ENCODE data around the gene IL32. TPM values are rescaled to one million over a fixed set of nuclear protein-coding genes. Genes with fewer than 3 reads are reported as not detected.

IL32 gene
- polyA plus RNA-seq, 2 of the 4 experiments (the other 2 are of a cell fraction), result 8.9 to 20.2 TPM

- no peak; the same call in 1 of the 2 replicates for TF ChIP-seq POLR2AphosphoS2 (conservative IDR thresholded peaks at IDR 0.05; ENCODE audit: low read length)
- 0 out of 4 replicates have a peak, but pooled peaks of 1 of the 2 experiments have one; percentile 1 for TF ChIP-seq CEBPB (IDR thresholded peaks at IDR 0.05)
These were observed 42.1 kb upstream of the IL32 start (continued) for GRCh38 chr16:3023415-3023668.

GRCh38 chr16:3023669-3024478 lies 41.6 kb upstream of the IL32 start, which contains the start of the genes HCFC1R1 and THOC6:
HCFC1R1 (minus strand) TSS chr16:3023942; CDS start chr16:3023941, 1 bp downstream.
THOC6 (plus strand) TSS chr16:3024035; CDS start chr16:3024327, 292 bp downstream.
- ATAC-seq (peak; percentile 17 to 63), DNase-seq (ENCODE audit: low read depth in 1 of 2, low spot score in 1 of 2) (peak; percentile 83 to 99), FAIRE-seq (peak; percentile 89)
- Histone ChIP-seq H3K27ac (peak within 1 kb of the TSS; percentile 98 to 100), H3K9me3 (no peaks in the 10 kb centered on the region), H3K4me3 (peak within 1 kb of the TSS; percentile 93), H3K4me2 (peak within 1 kb of the TSS; percentile 89), H3K4me1 (peaks cover 34% of the 10 kb centered on the region)
- WGBS (ENCODE audit: missing lambda C conversion rate), result under 1% methylated on average over 28 of the region's 69 CpGs
- CTCF ChIA-PET, result interaction anchor here (0.6 to 11.0 kb wide), 11 partner anchors 7 to 126 kb away, joined by 3 to 214 read pairs (median 5); partner anchors contain the start of genes BICDL2 and CLDN9
- POLR2A ChIA-PET, result interaction anchor here (0.6 to 6.2 kb wide), 9 partner anchors 8 to 85 kb away, joined by 3 to 107 read pairs (median 5); partner anchors contain the start of gene MMP25
- TF ChIP-seq CHD4 (IDR thresholded peaks at IDR 0.05; ENCODE audit: borderline replicate concordance) (no peak), NPAS2 (CRISPR knock-in tag; IDR thresholded peaks at IDR 0.05; ENCODE audit: borderline replicate concordance) (no peak), SMC3 (IDR thresholded peaks at IDR 0.05) (no peak), CHD2 (IDR thresholded peaks at IDR 0.05; ENCODE audit: low read length, partially characterized antibody) (peak; percentile 71), HES2 (IDR thresholded peaks at IDR 0.05) (no peak), MAFK (IDR thresholded peaks at IDR 0.05; ENCODE audit: partially characterized antibody) (no peak), NFE2L2 (conservative IDR thresholded peaks at IDR 0.05; ENCODE audit: low read length) (no peak), CBX2 (IDR thresholded peaks at IDR 0.05; ENCODE audit: borderline replicate concordance, low read depth) (no peak), HOXB13 (CRISPR knock-in tag; IDR thresholded peaks at IDR 0.05; ENCODE audit: low read depth) (no peak), HDAC2 (IDR thresholded peaks at IDR 0.05) (no peak), NR3C1 (IDR thresholded peaks at IDR 0.05) (no peak), SREBF2 (IDR thresholded peaks at IDR 0.05) (no peak), PBX3 (IDR thresholded peaks at IDR 0.05) (peak; percentile 58), REST (IDR thresholded peaks at IDR 0.05) (0 out of 2 replicates have a peak, but pooled peaks have one; percentile 28), ATOH8 (CRISPR knock-in tag; IDR thresholded peaks at IDR 0.05; ENCODE audit: low read depth) (peak; percentile 28; the same call in 1 of the 2 replicates), POLR2A (IDR thresholded peaks at IDR 0.05; ENCODE audit: low read length) (peak; percentile 69), PHF8 (IDR thresholded peaks at IDR 0.05; ENCODE audit: borderline replicate concordance, low read depth) (peak; percentile 76; the same call in 1 of the 2 replicates), BCL3 (IDR thresholded peaks at IDR 0.05) (peak; percentile 58; the same call in 2 of the 3 replicates), RCOR1 (IDR thresholded peaks at IDR 0.05; ENCODE audit: low read depth, low read length) (0 out of 2 replicates have a peak, but pooled peaks have one; percentile 11), RAD21 (conservative IDR thresholded peaks at IDR 0.05 in 1 of 2, IDR thresholded peaks at IDR 0.05 in 1 of 2) (no peak), MYC (IDR thresholded peaks at IDR 0.05; ENCODE audit: borderline replicate concordance, low read length) (no peak; the same call in none of the 2 replicates), HEYL (CRISPR knock-in tag; IDR thresholded peaks at IDR 0.05) (no peak), JUNB (IDR thresholded peaks at IDR 0.05) (no peak), EHMT2 (IDR thresholded peaks at IDR 0.05; ENCODE audit: low read depth) (no peak), HOXB5 (CRISPR knock-in tag; IDR thresholded peaks at IDR 0.05) (peak; percentile 86), E2F6 (IDR thresholded peaks at IDR 0.05; ENCODE audit: borderline replicate concordance, low read depth) (peak; percentile 45; the same call in 1 of the 2 replicates), ZNF302 (CRISPR knock-in tag; IDR thresholded peaks at IDR 0.05) (no peak), EHF (CRISPR knock-in tag; IDR thresholded peaks at IDR 0.05) (peak; percentile 65; the same call in 1 of the 2 replicates), POLR2AphosphoS2 (conservative IDR thresholded peaks at IDR 0.05; ENCODE audit: low read length) (peak; percentile 100), TFCP2L1 (CRISPR knock-in tag; IDR thresholded peaks at IDR 0.05) (peak; percentile 99)

Data from A549 (cell line).